Activated CD8-positive, alpha-beta T cell treated with anti-CD3 and anti-CD28 coated beads, Interleukin-2, amount 10 ng/mL, durations not matched to agents 7 days and 5 days (primary cell): ENCODE measurements around the gene MBD5. TPM values are rescaled to one million over a fixed set of nuclear protein-coding genes. Genes with fewer than 3 reads are reported as not detected.

Source experiments
- ATAC-seq: fragments of 150-1000 bp; cut with Tn5 transposase; one replicate; pipeline ENCODE4 v1.10.0; 2021; ENCODE audit warnings: moderate library complexity
- CTCF ChIA-PET: fragments of 350-600 bp; sonication (Branson Sonifier 250); formaldehyde crosslinking; loops from one replicate; lab custom pipeline; 2021; ENCODE audit warnings: antibody characterized with exemption; lab: Charles Lee
- POLR2A ChIA-PET: fragments of 350-600 bp; sonication (Branson Sonifier 250); formaldehyde crosslinking; loops from one replicate; lab custom pipeline; 2021; ENCODE audit warnings: antibody characterized with exemption; lab: Charles Lee
- DNase-seq: peaks from one replicate; pipeline ENCODE4 v3.0.0-alpha.2; 2020
- H3K27ac Mint-ChIP-seq: one replicate; pipeline ENCODE4 v1.8.0; 2021; ENCODE audit warnings: mild to moderate bottlenecking, mixed read lengths
- H3K27me3 Mint-ChIP-seq: one replicate; pipeline ENCODE4 v1.8.0; 2021; ENCODE audit warnings: low read depth, mixed read lengths
- H3K36me3 Mint-ChIP-seq: one replicate; pipeline ENCODE4 v1.8.0; 2021; ENCODE audit warnings: low read depth, mixed read lengths
- H3K4me1 Mint-ChIP-seq: one replicate; pipeline ENCODE4 v1.8.0; 2021; ENCODE audit warnings: low read depth, mixed read lengths
- H3K4me3 Mint-ChIP-seq: one replicate; pipeline ENCODE4 v1.8.0; 2021; ENCODE audit warnings: mild to moderate bottlenecking, mixed read lengths
- H3K9me3 Mint-ChIP-seq: one replicate; pipeline ENCODE4 v1.8.0; 2022; ENCODE audit warnings: mixed read lengths; ENCODE audit not compliant: insufficient read depth
- total RNA-seq, 2 experiments: library from RNA; stranded (reverse); gene quantifications; one replicate each; pipeline ENCODE4 v1.2.3, GENCODE V29; 2021

The MBD5 gene
- total RNA-seq, 2 experiments from 2014 or later, result 27.0 to 31.3 TPM

- no peak overlapping the region for H3K27ac Mint-ChIP-seq
- H3K27me3 Mint-ChIP-seq, result no peaks in the 10 kb centered on the region
- no peaks in the 10 kb centered on the region for H3K36me3 Mint-ChIP-seq
- H3K4me3 Mint-ChIP-seq, result no peak overlapping the region
- no peaks in the 10 kb centered on the region for H3K4me1 Mint-ChIP-seq
- no peaks in the 10 kb centered on the region for H3K9me3 Mint-ChIP-seq
- ChIA-PET POLR2A (no interaction called here), CTCF (no interaction called here)
- no peak for ATAC-seq
- DNase-seq, result no peak
Measured at GRCh38 chr2:148317598-148317997, 296.7 kb downstream of the MBD5 start.

- ChIA-PET POLR2A (no interaction called here), CTCF (interaction anchor here (0.9 kb wide), 1 partner anchor 9 kb away, joined by 3 read pairs; no protein-coding TSS in a partner anchor)
- Mint-ChIP-seq H3K4me3 (no peak overlapping the region), H3K27me3 (no peaks in the 10 kb centered on the region), H3K27ac (no peak overlapping the region), H3K4me1 (no peaks in the 10 kb centered on the region), H3K9me3 (no peaks in the 10 kb centered on the region), H3K36me3 (peaks cover 11% of the 10 kb centered on the region)
- ATAC-seq, result no peak
- no peak for DNase-seq
Measured at GRCh38 chr2:148338541-148338940, 317.6 kb downstream of the MBD5 start.

- ChIA-PET POLR2A (no interaction called here), CTCF (no interaction called here)
- H3K27ac Mint-ChIP-seq, result no peak overlapping the region
- DNase-seq (no peak), ATAC-seq (no peak)
- no peaks in the 10 kb centered on the region for H3K27me3 Mint-ChIP-seq
- no peaks in the 10 kb centered on the region for H3K4me1 Mint-ChIP-seq
- H3K4me3 Mint-ChIP-seq, result no peak overlapping the region
- no peaks in the 10 kb centered on the region for H3K9me3 Mint-ChIP-seq
- H3K36me3 Mint-ChIP-seq, result peaks cover 7% of the 10 kb centered on the region
Measured at GRCh38 chr2:148342086-148342485, 321.2 kb downstream of the MBD5 start.

GRCh38 chr2:148350199-148350598 is 329.3 kb downstream of the MBD5 start:
- Mint-ChIP-seq H3K27me3 (no peaks in the 10 kb centered on the region), H3K27ac (no peak overlapping the region), H3K36me3 (peaks cover 2% of the 10 kb centered on the region), H3K4me1 (no peaks in the 10 kb centered on the region), H3K9me3 (no peaks in the 10 kb centered on the region), H3K4me3 (no peak overlapping the region)
- DNase-seq (no peak), ATAC-seq (no peak)
- ChIA-PET POLR2A (no interaction called here), CTCF (no interaction called here)

- DNase-seq, result no peak
- H3K27ac Mint-ChIP-seq, result no peak overlapping the region
- ATAC-seq, result no peak
- H3K27me3 Mint-ChIP-seq, result no peaks in the 10 kb centered on the region
- H3K4me3 Mint-ChIP-seq, result no peak overlapping the region
- H3K9me3 Mint-ChIP-seq, result peaks cover 6% of the 10 kb centered on the region
- H3K4me1 Mint-ChIP-seq, result no peaks in the 10 kb centered on the region
- POLR2A ChIA-PET, result no interaction called here
- CTCF ChIA-PET, result no interaction called here
- H3K36me3 Mint-ChIP-seq, result peaks cover 2% of the 10 kb centered on the region
Measured at GRCh38 chr2:148351437-148352143, 330.7 kb downstream of the MBD5 start.

GRCh38 chr2:148358375-148358774 is 337.5 kb downstream of the MBD5 start:
- no peak overlapping the region for H3K4me3 Mint-ChIP-seq
- ATAC-seq (no peak), DNase-seq (no peak)
- CTCF ChIA-PET, result no interaction called here
- peaks cover 6% of the 10 kb centered on the region for H3K9me3 Mint-ChIP-seq
- H3K36me3 Mint-ChIP-seq, result peaks cover 2% of the 10 kb centered on the region
- no peaks in the 10 kb centered on the region for H3K4me1 Mint-ChIP-seq
- no peak overlapping the region for H3K27ac Mint-ChIP-seq
- POLR2A ChIA-PET, result no interaction called here
- H3K27me3 Mint-ChIP-seq, result no peaks in the 10 kb centered on the region

GRCh38 chr2:148360662-148361061 is 339.8 kb downstream of the MBD5 start:
- ChIA-PET POLR2A (no interaction called here), CTCF (no interaction called here)
- Mint-ChIP-seq H3K36me3 (no peaks in the 10 kb centered on the region), H3K27me3 (no peaks in the 10 kb centered on the region), H3K4me3 (no peak overlapping the region), H3K4me1 (no peaks in the 10 kb centered on the region), H3K27ac (no peak overlapping the region), H3K9me3 (peaks cover 16% of the 10 kb centered on the region)
- ATAC-seq, result no peak
- DNase-seq, result no peak

- DNase-seq (no peak), ATAC-seq (no peak)
- Mint-ChIP-seq H3K4me3 (no peak overlapping the region), H3K27me3 (no peaks in the 10 kb centered on the region), H3K9me3 (peaks cover 15% of the 10 kb centered on the region), H3K27ac (no peak overlapping the region), H3K36me3 (no peaks in the 10 kb centered on the region), H3K4me1 (no peaks in the 10 kb centered on the region)
- CTCF ChIA-PET, result no interaction called here
- POLR2A ChIA-PET, result interaction anchor here (0.6 kb wide), 1 partner anchor 378 kb away, joined by 4 read pairs; no protein-coding TSS in a partner anchor
Measured at GRCh38 chr2:148362144-148362796, 341.4 kb downstream of the MBD5 start.

GRCh38 chr2:148375214-148375613 is 354.3 kb downstream of the MBD5 start:
- no peak overlapping the region for H3K27ac Mint-ChIP-seq
- no peak overlapping the region for H3K4me3 Mint-ChIP-seq
- no peak for ATAC-seq
- H3K36me3 Mint-ChIP-seq, result no peaks in the 10 kb centered on the region
- no peak for DNase-seq
- ChIA-PET CTCF (no interaction called here), POLR2A (no interaction called here)
- no peaks in the 10 kb centered on the region for H3K27me3 Mint-ChIP-seq
- no peaks in the 10 kb centered on the region for H3K4me1 Mint-ChIP-seq
- no peaks in the 10 kb centered on the region for H3K9me3 Mint-ChIP-seq

- no peaks in the 10 kb centered on the region for H3K9me3 Mint-ChIP-seq
- H3K27me3 Mint-ChIP-seq, result no peaks in the 10 kb centered on the region
- ChIA-PET CTCF (no interaction called here), POLR2A (no interaction called here)
- no peaks in the 10 kb centered on the region for H3K36me3 Mint-ChIP-seq
- no peaks in the 10 kb centered on the region for H3K4me1 Mint-ChIP-seq
- ATAC-seq, result no peak
- no peak for DNase-seq
- H3K4me3 Mint-ChIP-seq, result no peak overlapping the region
- no peak overlapping the region for H3K27ac Mint-ChIP-seq
Measured at GRCh38 chr2:148391324-148391723, 370.4 kb downstream of the MBD5 start.

- peaks cover 16% of the 10 kb centered on the region for H3K9me3 Mint-ChIP-seq
- H3K4me1 Mint-ChIP-seq, result peaks cover 2% of the 10 kb centered on the region
- no peak for DNase-seq
- ATAC-seq, result no peak
- H3K27ac Mint-ChIP-seq, result no peak overlapping the region
- no peaks in the 10 kb centered on the region for H3K27me3 Mint-ChIP-seq
- ChIA-PET CTCF (no interaction called here), POLR2A (no interaction called here)
- H3K36me3 Mint-ChIP-seq, result peaks cover 3% of the 10 kb centered on the region
- H3K4me3 Mint-ChIP-seq, result no peak overlapping the region
Measured at GRCh38 chr2:148402786-148403185, 381.9 kb downstream of the MBD5 start.

GRCh38 chr2:148410899-148411298 is 390.0 kb downstream of the MBD5 start:
- peaks cover 2% of the 10 kb centered on the region for H3K36me3 Mint-ChIP-seq
- no peak overlapping the region for H3K27ac Mint-ChIP-seq
- CTCF ChIA-PET, result no interaction called here
- no peaks in the 10 kb centered on the region for H3K4me1 Mint-ChIP-seq
- no peak overlapping the region for H3K4me3 Mint-ChIP-seq
- peaks cover 6% of the 10 kb centered on the region for H3K9me3 Mint-ChIP-seq
- no peaks in the 10 kb centered on the region for H3K27me3 Mint-ChIP-seq
- ATAC-seq (no peak), DNase-seq (no peak)
- POLR2A ChIA-PET, result no interaction called here
